ENCODE results near the gene MKKS. TPM values are rescaled to one million over a fixed set of nuclear protein-coding genes. Genes with fewer than 3 reads are reported as not detected.

Gene MKKS
- total and polyA plus RNA-seq, 2 of the 13 experiments (the other 11 are each of a cell fraction or from before 2014, with no cell fraction given), result 26.7 to 34.5 TPM

- no peaks in the 10 kb centered on the region for H3K9me3 ChIP-seq (ENCODE audit: low read length)
- no TSS peak for BruUV-seq (replicated peaks)
- POLR2A ChIA-PET, result no interaction called here
- CTCF ChIA-PET (ENCODE audit: low intra/inter-chr PET ratio, low total read pairs), result no interaction called here
- no peak overlapping the region for H3K27ac ChIP-seq (ENCODE audit: extremely low read length, insufficient read depth, low read length)
- H4K20me1 ChIP-seq (ENCODE audit: insufficient read depth, low read length), result no peaks in the 10 kb centered on the region
- in situ Hi-C loops (cut with HindIII; ENCODE audit: extremely low pct_ligation_motif_present, low pct_unique_long_range_greater_than_20kb) (loop anchor here (10.0 kb wide), 1 partner anchor 63 kb away; no protein-coding TSS in a partner anchor), intact Hi-C loops (cut with micrococcal nuclease; ENCODE audit: unreplicated experiment) (no loop called here)
- no peak overlapping the region for H2AFZ ChIP-seq (ENCODE audit: low read length)
- TF ChIP-seq ZNF781 (CRISPR knock-in tag; IDR thresholded peaks at IDR 0.05; ENCODE audit: borderline replicate concordance, not compliant biosample characterization) (no peak), ZNF883 (CRISPR knock-in tag; IDR thresholded peaks at IDR 0.05; ENCODE audit: not compliant biosample characterization) (no peak)
- H3K36me3 ChIP-seq (replicated peaks in 1 of 2; ENCODE audit: control insufficient read depth in 1 of 2, insufficient read depth in 2 of 2, low read length in 2 of 2), result no peaks in the 10 kb centered on the region
- FAIRE-seq (no peak), DNase-seq (ENCODE audit: low spot score) (no peak), ATAC-seq (no peak; the same call in 2 of the 3 replicates)
- H3K4me3 ChIP-seq (replicated peaks in 1 of 3; ENCODE audit: insufficient read depth in 1 of 3, low read depth in 2 of 3, low read length in 3 of 3), result no peak overlapping the region
- WGBS (ENCODE audit: low lambda C conversion rate), result 94% methylated on average over 1 of the region's 1 CpG
- H3K27me3 ChIP-seq (ENCODE audit: control insufficient read depth in 1 of 2, insufficient read depth in 2 of 2, low read length in 2 of 2), result no peaks in the 10 kb centered on the region
- peaks cover 9% of the 10 kb centered on the region; the same call in 1 of the 2 replicates for H3K4me1 ChIP-seq (ENCODE audit: insufficient read depth, low read length)
- no peaks in the 10 kb centered on the region for H3K79me2 ChIP-seq (ENCODE audit: insufficient read depth, low read length)
- no peak overlapping the region for H3K9ac ChIP-seq (ENCODE audit: insufficient read depth, low read depth, low read length)
- H3K4me2 ChIP-seq (ENCODE audit: low read depth, low read length), result no peak overlapping the region
Measured at GRCh38 chr20:10478205-10478604, 44.2 kb upstream of the MKKS start.

- WGBS (ENCODE audit: low lambda C conversion rate), result 97% methylated on average over 3 of the region's 3 CpGs
- ChIA-PET POLR2A (interaction anchor here (0.7 kb wide), 1 partner anchor 11 kb away, joined by 4 read pairs; no protein-coding TSS in a partner anchor), CTCF (ENCODE audit: low intra/inter-chr PET ratio, low total read pairs) (no interaction called here)
- Histone ChIP-seq H4K20me1 (ENCODE audit: insufficient read depth, low read length) (no peaks in the 10 kb centered on the region), H3K4me2 (ENCODE audit: low read depth, low read length) (no peak overlapping the region), H3K36me3 (replicated peaks in 1 of 2; ENCODE audit: control insufficient read depth in 1 of 2, insufficient read depth in 2 of 2, low read length in 2 of 2) (no peaks in the 10 kb centered on the region), H3K9me3 (ENCODE audit: low read length) (no peaks in the 10 kb centered on the region), H3K27me3 (ENCODE audit: control insufficient read depth in 1 of 2, insufficient read depth in 2 of 2, low read length in 2 of 2) (no peaks in the 10 kb centered on the region), H3K9ac (ENCODE audit: insufficient read depth, low read depth, low read length) (no peak overlapping the region), H3K27ac (ENCODE audit: extremely low read length, insufficient read depth, low read length) (no peak overlapping the region), H3K79me2 (ENCODE audit: insufficient read depth, low read length) (no peaks in the 10 kb centered on the region), H3K4me1 (ENCODE audit: insufficient read depth, low read length) (peaks cover 14% of the 10 kb centered on the region), H2AFZ (ENCODE audit: low read length) (no peak overlapping the region), H3K4me3 (replicated peaks in 1 of 3; ENCODE audit: insufficient read depth in 1 of 3, low read depth in 2 of 3, low read length in 3 of 3) (no peak overlapping the region)
- ATAC-seq (no peak), DNase-seq (ENCODE audit: low spot score) (no peak), FAIRE-seq (no peak)
- intact Hi-C loops (cut with micrococcal nuclease; ENCODE audit: unreplicated experiment), result no loop called here
- in situ Hi-C loops (cut with HindIII; ENCODE audit: extremely low pct_ligation_motif_present, low pct_unique_long_range_greater_than_20kb), result loop anchor here (10.0 kb wide), 1 partner anchor 62 kb away; no protein-coding TSS in a partner anchor
- BruUV-seq (replicated peaks), result no TSS peak
- TF ChIP-seq ZSCAN12 (CRISPR knock-in tag; IDR thresholded peaks at IDR 0.05), result no peak
- no peak for TF ChIP-seq CREM (IDR thresholded peaks at IDR 0.05)
- TF ChIP-seq CREM (CRISPR knock-in tag; IDR thresholded peaks at IDR 0.05), result no peak
- no peak for TF ChIP-seq PRDM10 (CRISPR knock-in tag; IDR thresholded peaks at IDR 0.05; ENCODE audit: low read depth)
- no peak for TF ChIP-seq FOXJ3 (CRISPR knock-in tag; IDR thresholded peaks at IDR 0.05; ENCODE audit: borderline replicate concordance)
- TF ChIP-seq ZFP36L2 (CRISPR knock-in tag; IDR thresholded peaks at IDR 0.05), result no peak
- TF ChIP-seq ZNF180 (CRISPR knock-in tag; IDR thresholded peaks at IDR 0.05; ENCODE audit: borderline replicate concordance, low read depth), result no peak
Measured at GRCh38 chr20:10476319-10476724, 42.3 kb upstream of the MKKS start.

Data from HepG2 (cell line).